MM.1S (cell line): ENCODE data around the gene CX3CL1.

Source experiments
- DNase-seq: peaks from one replicate; pipeline ENCODE4 v3.0.0-alpha.2; 2015
- H2AFZ ChIP-seq: fragments of 300-600 bp; sonication (generic); 2 replicates; pipeline ENCODE4 v1.6.0; 2016; ENCODE audit warnings: antibody characterized with exemption, low read length
- H3F3A ChIP-seq: fragments of 300-600 bp; sonication (generic); 2 replicates; pipeline ENCODE4 v1.6.1; 2016; ENCODE audit warnings: mild to moderate bottlenecking, antibody characterized with exemption, low read length, moderate library complexity, mixed read lengths; ENCODE audit not compliant: insufficient read depth
- H3K27ac ChIP-seq: fragments of 300-600 bp; sonication (generic); 2 replicates; pipeline ENCODE4 v1.5.1; 2016; ENCODE audit warnings: mild to moderate bottlenecking, low read length
- H3K27me3 ChIP-seq: fragments of 300-600 bp; sonication (generic); replicated peaks from 2 replicates; pipeline ENCODE4 v1.6.0; 2016; ENCODE audit warnings: low read length; ENCODE audit not compliant: insufficient read depth
- H3K36me3 ChIP-seq: fragments of 300-600 bp; sonication (generic); replicated peaks from 2 replicates; pipeline ENCODE4 v1.6.1; 2016; ENCODE audit warnings: mild to moderate bottlenecking, low read length, mixed read lengths; ENCODE audit not compliant: insufficient read depth
- H3K4me1 ChIP-seq: fragments of 300-600 bp; sonication (generic); 2 replicates; pipeline ENCODE4 v1.6.1; 2016; ENCODE audit warnings: low read length, mixed read lengths
- H3K4me2 ChIP-seq: fragments of 300-600 bp; sonication (generic); 2 replicates; pipeline ENCODE4 v1.6.0; 2016; ENCODE audit warnings: low read depth, low read length
- H3K4me3 ChIP-seq: fragments of 300-600 bp; sonication (generic); 2 replicates; pipeline ENCODE4 v1.5.1; 2016; ENCODE audit warnings: low read length, mixed read lengths
- H3K79me2 ChIP-seq: fragments of 300-600 bp; sonication (generic); 2 replicates; pipeline ENCODE4 v1.6.1; 2016; ENCODE audit warnings: mixed run types, low read length, mixed read lengths
- H3K9ac ChIP-seq: fragments of 300-600 bp; sonication (generic); 2 replicates; pipeline ENCODE4 v1.6.1; 2016; ENCODE audit warnings: low read length, mixed read lengths
- H3K9me2 ChIP-seq: fragments of 300-600 bp; sonication (generic); replicated peaks from 2 replicates; pipeline ENCODE4 v1.6.1; 2016; ENCODE audit warnings: mild to moderate bottlenecking, low read length, mixed read lengths; ENCODE audit not compliant: insufficient read depth
- H3K9me3 ChIP-seq: fragments of 300-600 bp; sonication (generic); replicated peaks from 2 replicates; pipeline ENCODE4 v1.6.1; 2016; ENCODE audit warnings: mild to moderate bottlenecking, low read length, mixed read lengths; ENCODE audit not compliant: insufficient read depth
- H4K20me1 ChIP-seq: fragments of 300-600 bp; sonication (generic); 2 replicates; pipeline ENCODE4 v1.6.1; 2016; ENCODE audit warnings: mild to moderate bottlenecking, low read length, moderate library complexity, mixed read lengths; ENCODE audit not compliant: insufficient read depth
- EZH2 ChIP-seq: fragments of 300-600 bp; sonication (generic); optimal IDR thresholded peaks from 2 replicates; pipeline ENCODE3; 2017; ENCODE audit warnings: low read depth, mild to moderate bottlenecking, antibody characterized with exemption, low read length, mixed read lengths
- EZH2phosphoT487 ChIP-seq: fragments of 300-600 bp; sonication (generic); IDR thresholded peaks from 2 replicates; pipeline ENCODE4 v1.6.1; 2018; ENCODE audit warnings: antibody characterized with exemption, low read length
- TF ChIP-seq, protein P1 (sequence below): fragments of 300-600 bp; sonication (generic); IDR thresholded peaks from 2 replicates; pipeline ENCODE4 v1.5.1; 2016; ENCODE audit warnings: antibody characterized with exemption, low read length, mixed read lengths

Gene CX3CL1

DNA sequence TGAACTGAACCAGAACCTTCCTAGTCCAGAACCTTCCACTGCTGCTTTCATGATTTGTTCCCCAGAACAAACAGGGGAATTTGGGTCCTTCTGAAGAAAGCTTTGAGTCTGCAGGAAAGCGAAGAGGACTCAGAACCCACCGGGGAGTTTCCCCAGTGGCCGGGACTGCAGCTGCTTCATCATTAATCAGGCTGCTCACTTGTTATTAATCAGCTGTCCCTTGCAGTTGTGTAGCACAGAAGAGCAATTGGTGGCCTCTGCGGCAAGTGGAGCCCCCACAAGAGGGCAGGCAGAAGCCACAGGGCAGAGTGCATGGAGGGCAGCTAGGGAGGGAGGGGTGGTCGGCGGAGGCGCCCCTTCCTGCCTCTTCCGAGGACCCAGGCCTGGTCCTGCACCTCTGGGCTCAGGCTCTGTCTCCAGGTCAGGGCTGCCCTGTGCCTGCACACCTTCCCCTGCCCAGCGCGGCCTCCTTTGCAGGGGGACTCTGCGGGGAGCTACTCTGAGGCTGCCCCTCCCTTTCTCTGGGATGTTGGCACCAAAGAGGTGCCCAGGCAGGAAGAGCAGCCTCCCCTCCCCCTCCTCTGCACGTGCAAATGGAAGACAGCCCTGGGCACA is 39.2 kb downstream of the CX3CL1 start:
- Histone ChIP-seq H3K27ac (no peak overlapping the region), H3F3A (no peaks in the 10 kb centered on the region), H3K4me2 (no peak overlapping the region), H4K20me1 (no peaks in the 10 kb centered on the region), H3K9ac (no peak overlapping the region), H2AFZ (no peak overlapping the region), H3K27me3 (peaks cover 24% of the 10 kb centered on the region; the same call in 1 of the 2 replicates), H3K9me3 (no peaks in the 10 kb centered on the region), H3K79me2 (no peaks in the 10 kb centered on the region), H3K4me3 (no peak overlapping the region), H3K9me2 (no peaks in the 10 kb centered on the region), H3K4me1 (no peaks in the 10 kb centered on the region), H3K36me3 (no peaks in the 10 kb centered on the region)
- no peak for DNase-seq
- TF ChIP-seq, protein P1, sequence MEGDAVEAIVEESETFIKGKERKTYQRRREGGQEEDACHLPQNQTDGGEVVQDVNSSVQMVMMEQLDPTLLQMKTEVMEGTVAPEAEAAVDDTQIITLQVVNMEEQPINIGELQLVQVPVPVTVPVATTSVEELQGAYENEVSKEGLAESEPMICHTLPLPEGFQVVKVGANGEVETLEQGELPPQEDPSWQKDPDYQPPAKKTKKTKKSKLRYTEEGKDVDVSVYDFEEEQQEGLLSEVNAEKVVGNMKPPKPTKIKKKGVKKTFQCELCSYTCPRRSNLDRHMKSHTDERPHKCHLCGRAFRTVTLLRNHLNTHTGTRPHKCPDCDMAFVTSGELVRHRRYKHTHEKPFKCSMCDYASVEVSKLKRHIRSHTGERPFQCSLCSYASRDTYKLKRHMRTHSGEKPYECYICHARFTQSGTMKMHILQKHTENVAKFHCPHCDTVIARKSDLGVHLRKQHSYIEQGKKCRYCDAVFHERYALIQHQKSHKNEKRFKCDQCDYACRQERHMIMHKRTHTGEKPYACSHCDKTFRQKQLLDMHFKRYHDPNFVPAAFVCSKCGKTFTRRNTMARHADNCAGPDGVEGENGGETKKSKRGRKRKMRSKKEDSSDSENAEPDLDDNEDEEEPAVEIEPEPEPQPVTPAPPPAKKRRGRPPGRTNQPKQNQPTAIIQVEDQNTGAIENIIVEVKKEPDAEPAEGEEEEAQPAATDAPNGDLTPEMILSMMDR = no peak
- TF ChIP-seq EZH2 (no peak), EZH2phosphoT487 (no peak)

DNA sequence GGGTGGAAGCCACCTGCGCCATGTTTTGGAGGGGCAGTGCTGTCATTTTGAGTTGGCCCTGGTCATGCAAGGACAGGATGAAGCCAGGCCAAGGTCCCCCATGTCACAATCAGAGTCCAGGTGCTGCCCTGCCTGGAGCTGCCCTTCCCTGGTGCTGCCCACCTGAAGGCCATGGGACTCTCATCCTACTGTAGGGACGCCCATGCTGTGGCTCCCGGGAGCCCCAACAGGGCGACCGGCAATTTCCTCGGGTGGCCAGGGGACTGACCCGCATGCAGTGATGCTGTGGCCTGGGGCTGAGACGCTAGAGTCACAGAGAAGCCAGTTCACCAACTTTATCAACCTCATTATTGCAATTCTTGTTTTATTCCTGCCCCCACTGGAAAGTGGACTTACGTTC is 40.3 kb downstream of the CX3CL1 start:
- Histone ChIP-seq H3K4me2 (no peak overlapping the region), H3K27ac (no peak overlapping the region), H3K36me3 (no peaks in the 10 kb centered on the region), H3K4me3 (no peak overlapping the region), H3K4me1 (no peaks in the 10 kb centered on the region), H3K27me3 (peaks cover 19% of the 10 kb centered on the region; the same call in 1 of the 2 replicates), H4K20me1 (no peaks in the 10 kb centered on the region), H3F3A (no peaks in the 10 kb centered on the region), H3K9me2 (no peaks in the 10 kb centered on the region), H3K9ac (no peak overlapping the region), H3K9me3 (no peaks in the 10 kb centered on the region), H3K79me2 (no peaks in the 10 kb centered on the region), H2AFZ (no peak overlapping the region)
- TF ChIP-seq EZH2phosphoT487 (no peak), EZH2 (no peak)
- TF ChIP-seq, protein P1 = no peak
- no peak for DNase-seq

DNA sequence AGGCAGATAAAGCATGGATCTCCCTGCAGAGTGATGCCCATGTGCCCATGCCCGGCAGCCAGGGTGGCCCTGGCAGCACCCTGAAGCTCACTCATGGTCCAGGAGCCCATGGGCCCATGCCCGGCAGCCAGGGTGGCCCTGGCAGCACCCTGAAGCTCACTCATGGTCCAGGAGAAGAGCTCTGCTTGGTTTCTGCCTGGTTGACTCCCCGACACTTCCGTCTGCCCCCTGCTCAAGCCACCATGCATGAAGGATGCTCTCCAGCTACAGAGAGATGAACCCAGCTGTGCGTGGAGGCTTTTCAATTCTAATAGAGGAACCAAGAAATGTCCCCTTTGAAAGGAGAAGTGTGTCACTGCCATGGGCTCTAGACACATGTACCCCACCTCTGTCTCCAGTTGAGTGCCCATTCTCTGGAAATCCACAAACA is 41.0 kb downstream of the CX3CL1 start:
- Histone ChIP-seq H4K20me1 (no peaks in the 10 kb centered on the region), H3K79me2 (no peaks in the 10 kb centered on the region), H3K9me2 (no peaks in the 10 kb centered on the region), H3K4me2 (no peak overlapping the region), H3F3A (no peaks in the 10 kb centered on the region), H3K27me3 (peaks cover 19% of the 10 kb centered on the region; the same call in 1 of the 2 replicates), H3K27ac (no peak overlapping the region), H2AFZ (no peak overlapping the region), H3K36me3 (no peaks in the 10 kb centered on the region), H3K4me3 (no peak overlapping the region), H3K9ac (no peak overlapping the region), H3K4me1 (no peaks in the 10 kb centered on the region), H3K9me3 (no peaks in the 10 kb centered on the region)
- TF ChIP-seq EZH2 (no peak), EZH2phosphoT487 (no peak)
- TF ChIP-seq, protein P1 = no peak
- no peak for DNase-seq
